Esophagus muscularis mucosa (tissue), 4 donors: ENCODE measurements around the gene CLDN9.

Experiments
- EP300 ChIP-seq: sonication (generic); formaldehyde crosslinking; IDR thresholded peaks from one replicate; pipeline ENCODE4 v1.6.1; 2017; ENCODE audit warnings: antibody characterized with exemption
- POLR2A ChIP-seq: fragments of 450-650 bp; IDR thresholded peaks from one replicate; pipeline ENCODE4 v1.6.1; 2017; ENCODE audit warnings: antibody characterized with exemption, moderate library complexity, mild to moderate bottlenecking, low read depth
- POLR2AphosphoS5 ChIP-seq, 2 donors: sonication (generic); formaldehyde crosslinking; IDR thresholded peaks; one replicate each; pipeline ENCODE4 v1.6.1; 2017; ENCODE audit warnings: antibody characterized with exemption in 2 of 2
- TF ChIP-seq, protein P1 (sequence below), 3 experiments: fragments of 200-600 bp in 2 of 3; fragments of 450-650 bp in 1 of 3; sonication (generic) in 2 of 3; IDR thresholded peaks; one replicate each; pipeline ENCODE4 v1.5.1; 2017 to 2019; ENCODE audit warnings: antibody characterized with exemption in 3 of 3, mild to moderate bottlenecking in 2 of 3, moderate library complexity in 1 of 3

DNA sequence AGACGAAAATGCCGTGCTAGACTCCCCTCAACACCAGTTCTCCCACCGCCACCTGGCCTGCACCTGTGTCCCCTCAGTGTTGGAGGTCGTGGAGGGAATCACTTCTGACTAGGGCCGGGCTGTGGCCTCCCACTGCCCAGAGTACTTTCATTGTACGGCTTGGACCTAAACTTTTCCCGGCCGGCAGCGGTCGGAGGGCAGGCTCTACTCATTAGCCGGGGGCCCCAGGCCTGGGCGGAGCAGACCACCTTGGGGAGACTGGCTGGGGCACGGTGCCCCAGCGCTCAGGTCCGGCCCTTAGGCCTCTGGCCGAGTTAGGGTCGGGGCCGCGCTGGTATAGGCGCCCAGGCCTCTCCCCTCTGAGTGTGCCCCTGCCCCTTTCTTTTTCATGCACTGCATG, 4.6 kb downstream of the CLDN9 start:
- TF ChIP-seq POLR2A (no peak), EP300 (no peak), POLR2AphosphoS5 (IDR thresholded peaks at IDR 0.05) (no peak)
- TF ChIP-seq, protein P1, sequence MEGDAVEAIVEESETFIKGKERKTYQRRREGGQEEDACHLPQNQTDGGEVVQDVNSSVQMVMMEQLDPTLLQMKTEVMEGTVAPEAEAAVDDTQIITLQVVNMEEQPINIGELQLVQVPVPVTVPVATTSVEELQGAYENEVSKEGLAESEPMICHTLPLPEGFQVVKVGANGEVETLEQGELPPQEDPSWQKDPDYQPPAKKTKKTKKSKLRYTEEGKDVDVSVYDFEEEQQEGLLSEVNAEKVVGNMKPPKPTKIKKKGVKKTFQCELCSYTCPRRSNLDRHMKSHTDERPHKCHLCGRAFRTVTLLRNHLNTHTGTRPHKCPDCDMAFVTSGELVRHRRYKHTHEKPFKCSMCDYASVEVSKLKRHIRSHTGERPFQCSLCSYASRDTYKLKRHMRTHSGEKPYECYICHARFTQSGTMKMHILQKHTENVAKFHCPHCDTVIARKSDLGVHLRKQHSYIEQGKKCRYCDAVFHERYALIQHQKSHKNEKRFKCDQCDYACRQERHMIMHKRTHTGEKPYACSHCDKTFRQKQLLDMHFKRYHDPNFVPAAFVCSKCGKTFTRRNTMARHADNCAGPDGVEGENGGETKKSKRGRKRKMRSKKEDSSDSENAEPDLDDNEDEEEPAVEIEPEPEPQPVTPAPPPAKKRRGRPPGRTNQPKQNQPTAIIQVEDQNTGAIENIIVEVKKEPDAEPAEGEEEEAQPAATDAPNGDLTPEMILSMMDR (IDR thresholded peaks at IDR 0.05) = no peak
